Measurements from ENCODE around the gene PAQR6. TPM values are rescaled to one million over a fixed set of nuclear protein-coding genes. Genes with fewer than 3 reads are reported as not detected.

Gene PAQR6
- total and polyA plus RNA-seq, 2 of the 8 experiments (the other 6 are each of a cell fraction or from before 2014, with no cell fraction given): 7.1 to 11.3 TPM

DNA sequence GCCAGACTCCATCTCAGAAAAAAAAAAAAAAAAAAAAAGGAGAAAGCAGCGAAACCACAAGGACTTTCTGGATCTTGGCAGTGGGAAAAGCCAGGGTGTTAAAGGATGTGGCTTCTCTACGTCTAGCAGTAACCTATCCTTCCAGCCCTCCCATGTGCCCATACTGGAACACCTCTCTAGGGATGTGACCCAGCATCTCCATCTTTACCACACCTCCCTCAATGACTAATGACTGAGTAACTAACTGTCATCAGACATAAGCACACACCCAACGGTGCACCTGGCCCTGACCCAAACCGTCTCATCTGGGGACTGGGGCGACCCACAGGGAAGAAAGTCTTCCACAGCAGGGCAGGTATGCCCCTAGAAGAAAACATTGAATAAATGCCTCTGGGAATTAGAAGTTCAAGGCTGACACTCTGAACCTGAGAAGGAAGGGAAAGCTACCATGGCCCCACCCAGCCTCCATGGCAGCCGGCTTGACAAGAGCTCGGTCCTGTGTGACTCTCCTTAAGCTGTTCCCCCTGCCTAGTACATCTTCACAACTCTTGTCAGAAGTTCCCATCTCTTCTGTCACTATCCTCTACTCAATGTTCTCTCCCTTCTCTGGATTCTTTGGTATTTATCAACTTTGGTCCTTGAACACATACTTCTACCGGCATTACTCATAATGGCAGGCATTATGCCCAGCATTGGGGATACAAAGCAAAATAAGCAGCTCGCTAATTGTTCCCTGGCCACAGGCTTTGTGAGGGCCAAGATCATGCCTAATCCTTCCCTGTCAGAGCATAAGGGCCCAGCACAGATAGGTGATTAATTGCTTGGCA lies 14.8 kb upstream of the PAQR6 start (continued):
- TF ChIP-seq CHD7 (IDR thresholded peaks at IDR 0.05; ENCODE audit: insufficient replicate concordance, low read length) (no peak), EZH2 (IDR thresholded peaks at IDR 0.05; ENCODE audit: low read depth, low read length, severe bottlenecking) (no peak), JUN (IDR thresholded peaks at IDR 0.05; ENCODE audit: low read depth, low read length) (no peak), BCL11A (IDR thresholded peaks at IDR 0.05; ENCODE audit: low read depth in 2 of 2, low read length in 2 of 2) (no peak), CTCF (IDR thresholded peaks at IDR 0.05; ENCODE audit: control extremely low read depth in 1 of 3, insufficient read depth in 1 of 3, low read depth in 1 of 3, low read length in 3 of 3) (no peak), CHD1 (IDR thresholded peaks at IDR 0.05; ENCODE audit: low read depth, low read length) (no peak), JUND (IDR thresholded peaks at IDR 0.05; ENCODE audit: low read length) (no peak)
